GM23338 (cell line): Measurements from ENCODE around the gene BUB1.
"Not testable (repeated sequence)": the region's sequence is repeated elsewhere in the genome, so short reads cannot be mapped to it uniquely, and the experiment has no call there.

Experiments
- CREB1 ChIP-seq: fragments of 250-450 bp; sonication (Bioruptor Pico); IDR thresholded peaks from 2 replicates; pipeline ENCODE4 v1.5.0; 2020; ENCODE audit warnings: low read depth, mild to moderate bottlenecking, moderate library complexity
- CTCF ChIP-seq, 2 experiments: fragments of 200-600 bp in 1 of 2; sonication (generic) in 1 of 2; conservative IDR thresholded peaks; 2 replicates each; pipeline versions ENCODE4 v1.5.1 to v1.6.1; 2016 to 2017; ENCODE audit warnings: antibody characterized with exemption in 2 of 2, low read depth in 2 of 2, mild to moderate bottlenecking in 2 of 2, moderate library complexity in 1 of 2
- ETS1 ChIP-seq: IDR thresholded peaks from 2 replicates; pipeline ENCODE4 v1.6.1; 2016; ENCODE audit warnings: antibody characterized with exemption
- EZH2 ChIP-seq: fragments of 200-600 bp; sonication (generic); IDR thresholded peaks from one replicate; pipeline ENCODE4 v1.8.0; 2017; ENCODE audit warnings: antibody characterized with exemption, mild to moderate bottlenecking, low read depth; ENCODE audit not compliant: unreplicated experiment
- EZH2phosphoT487 ChIP-seq: fragments of 200-600 bp; sonication (generic); IDR thresholded peaks from one replicate; pipeline ENCODE4 v1.8.1; 2018; ENCODE audit warnings: antibody characterized with exemption; ENCODE audit not compliant: unreplicated experiment
- JUNB ChIP-seq: IDR thresholded peaks from one replicate; pipeline ENCODE4 v1.6.1; 2016; ENCODE audit warnings: antibody characterized with exemption; ENCODE audit not compliant: unreplicated experiment
- NANOG ChIP-seq: IDR thresholded peaks from 2 replicates; pipeline ENCODE4 v1.6.1; 2016; ENCODE audit warnings: antibody characterized with exemption, borderline replicate concordance
- POLR2AphosphoS5 ChIP-seq: IDR thresholded peaks from 2 replicates; pipeline ENCODE4 v1.6.1; 2016; ENCODE audit warnings: antibody characterized with exemption, low read depth
- REST ChIP-seq: IDR thresholded peaks from one replicate; pipeline ENCODE4 v1.6.1; 2018; ENCODE audit warnings: antibody characterized with exemption; ENCODE audit not compliant: unreplicated experiment
- STAT1 ChIP-seq: IDR thresholded peaks from one replicate; pipeline ENCODE4 v1.6.1; 2016; ENCODE audit warnings: antibody characterized with exemption; ENCODE audit not compliant: unreplicated experiment
- ZNF114 ChIP-seq: fragments of 250-450 bp; sonication (Bioruptor Pico); IDR thresholded peaks from 2 replicates; pipeline ENCODE4 v1.5.0; 2020; ENCODE audit warnings: mild to moderate bottlenecking, moderate library complexity
- ZNF331 ChIP-seq: fragments of 250-450 bp; sonication (Bioruptor Pico); IDR thresholded peaks from 2 replicates; pipeline ENCODE4 v1.5.0; 2020; ENCODE audit warnings: low read depth, mild to moderate bottlenecking, moderate library complexity
- ZNF462 ChIP-seq: fragments of 250-450 bp; sonication (Bioruptor Pico); IDR thresholded peaks from 2 replicates; pipeline ENCODE4 v1.5.0; 2020; ENCODE audit warnings: mild to moderate bottlenecking, moderate library complexity

DNA sequence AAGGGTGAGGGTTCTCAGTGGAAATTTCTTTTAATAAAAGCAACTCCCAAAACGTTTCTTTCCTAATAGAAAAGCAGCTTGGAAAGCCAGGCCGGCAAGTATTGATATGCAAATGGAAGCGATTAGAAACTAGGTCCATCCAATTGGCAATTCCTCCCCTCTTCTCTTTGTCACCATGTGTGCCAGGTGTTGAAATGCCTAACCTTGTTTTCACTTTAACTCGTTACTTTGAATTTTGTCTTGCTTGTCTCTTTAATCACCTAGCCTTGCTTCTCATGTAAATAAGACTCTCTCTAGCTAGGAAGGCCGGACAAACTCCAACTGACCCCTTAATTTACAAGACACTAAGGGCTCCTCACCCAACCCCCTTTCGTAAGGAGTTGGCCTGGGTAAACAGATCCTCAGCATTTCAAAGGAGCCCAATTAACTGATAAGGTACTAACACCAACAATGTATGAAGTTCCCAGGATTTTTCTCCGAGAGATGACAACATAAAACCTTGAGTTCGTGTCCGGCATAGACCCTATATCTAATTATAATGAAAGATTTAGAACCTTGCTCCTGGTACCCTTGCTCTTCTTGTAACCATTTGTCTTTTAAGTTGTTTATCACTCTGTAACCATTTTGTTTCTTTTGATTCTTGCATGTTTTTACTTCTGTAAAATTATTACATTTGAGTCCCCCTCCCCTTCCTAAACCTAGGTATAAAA is 10.1 kb upstream of the BUB1 start:
- TF ChIP-seq CTCF (conservative IDR thresholded peaks at IDR 0.05; ENCODE audit: low read depth in 2 of 2); EZH2phosphoT487; EZH2; POLR2AphosphoS5; REST; ETS1; JUNB; ZNF331 (CRISPR knock-in tag); CREB1; ZNF462 (CRISPR knock-in tag); ZNF114; STAT1: not testable (repeated sequence)
- peak; percentile 87; the same call in 1 of the 2 replicates for TF ChIP-seq NANOG
